Activated CD8-positive, alpha-beta memory T cell treated with anti-CD3 and anti-CD28 coated beads for 4 hours (primary cell): ENCODE measurements around the gene ZBTB7C.

Source experiments
- DNase-seq, 2 donors: peaks; one replicate each; pipeline ENCODE4 v3.0.0-alpha.2; 2020; ENCODE audit warnings: low read depth in 2 of 2

The ZBTB7C gene

GRCh38 chr18:48194591-48195181 lies 214.5 kb downstream of the ZBTB7C start:
- no peak for DNase-seq

GRCh38 chr18:48193521-48194492 lies 215.4 kb downstream of the ZBTB7C start:
- no peak for DNase-seq

DNA sequence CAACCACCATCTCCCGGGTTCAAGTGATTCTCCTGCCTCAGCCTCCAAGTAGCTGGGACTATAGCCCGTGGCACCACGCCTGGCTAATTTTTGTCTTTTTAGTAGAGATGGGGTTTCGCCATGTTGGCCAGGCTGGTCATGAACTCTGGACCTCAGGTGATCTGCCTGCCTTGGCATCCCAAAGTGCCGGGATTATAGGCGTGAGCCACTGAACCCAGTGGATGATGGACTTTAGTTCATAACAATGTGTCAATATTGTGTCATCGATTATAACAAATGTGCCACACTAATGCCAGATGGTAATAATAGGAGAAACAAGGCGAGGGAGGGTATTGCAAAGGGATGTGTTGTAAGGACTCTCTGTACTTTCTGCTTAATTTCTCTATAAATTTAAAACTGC lies 216.6 kb downstream of the ZBTB7C start:
- DNase-seq: no peak

- DNase-seq: no peak
Observed at GRCh38 chr18:48191494-48191893, 217.7 kb downstream of the ZBTB7C start.

GRCh38 chr18:48190994-48191393 lies 218.2 kb downstream of the ZBTB7C start:
- no peak for DNase-seq

DNA sequence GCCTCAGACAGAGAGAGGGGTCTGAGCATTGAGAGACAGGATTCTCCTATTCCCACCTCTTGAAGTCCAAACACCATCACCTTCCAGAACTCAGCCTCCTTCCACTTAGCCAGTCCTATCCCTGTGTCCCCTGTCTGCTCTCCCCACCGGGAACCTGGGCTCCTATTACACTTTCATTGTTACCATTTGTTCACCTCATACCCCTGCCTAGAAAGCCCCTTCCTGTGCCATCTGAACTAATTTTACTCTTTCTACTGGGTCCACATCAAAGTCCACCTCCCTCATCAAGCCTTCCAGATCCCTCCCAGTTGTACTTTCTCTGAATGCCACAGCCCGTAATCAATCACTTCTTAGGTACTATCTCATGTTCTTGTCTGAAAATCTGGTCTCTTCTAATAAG lies 220.6 kb downstream of the ZBTB7C start:
- no peak for DNase-seq

DNA sequence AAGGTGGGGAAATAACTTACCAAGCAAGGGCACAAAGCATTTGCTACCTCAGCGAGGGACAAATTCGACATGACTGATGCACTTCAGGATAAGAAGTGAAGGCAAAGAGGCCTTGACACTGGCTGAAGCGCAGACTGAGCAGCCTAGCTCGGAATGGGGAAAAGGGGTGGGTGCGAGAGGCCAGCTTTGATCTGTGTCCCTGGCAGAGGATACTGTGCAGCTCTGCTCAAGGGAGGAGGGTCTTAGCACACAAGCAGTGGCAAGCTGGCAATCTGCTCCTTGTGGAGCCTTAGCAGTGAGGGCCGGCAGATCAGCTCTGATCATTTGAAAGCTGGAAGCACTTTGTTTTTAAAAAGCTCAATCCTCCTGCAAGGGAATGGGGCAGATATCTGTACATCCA lies 222.3 kb downstream of the ZBTB7C start:
- no peak for DNase-seq

- no peak for DNase-seq
Observed at GRCh38 chr18:48186131-48186766, 222.9 kb downstream of the ZBTB7C start.

DNA sequence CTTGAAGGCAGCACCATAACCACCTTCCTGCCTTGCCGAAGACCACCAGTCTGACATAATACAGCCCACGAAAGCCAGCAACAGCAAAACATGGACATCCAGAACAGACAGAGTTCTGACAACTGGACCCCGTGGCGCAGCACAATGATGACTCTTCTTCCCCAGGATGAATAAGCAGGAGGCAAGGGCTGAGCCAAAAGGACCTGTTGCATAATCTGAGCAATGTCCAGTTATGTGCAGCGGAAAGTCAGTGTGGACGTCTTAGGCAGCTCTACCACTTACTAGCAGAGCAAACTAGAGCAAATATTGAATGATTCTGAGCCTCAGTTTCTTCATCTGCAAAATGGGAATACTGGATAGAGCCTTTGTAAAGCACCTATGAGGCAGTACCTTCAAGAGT lies 225.1 kb downstream of the ZBTB7C start:
- no peak for DNase-seq

DNA sequence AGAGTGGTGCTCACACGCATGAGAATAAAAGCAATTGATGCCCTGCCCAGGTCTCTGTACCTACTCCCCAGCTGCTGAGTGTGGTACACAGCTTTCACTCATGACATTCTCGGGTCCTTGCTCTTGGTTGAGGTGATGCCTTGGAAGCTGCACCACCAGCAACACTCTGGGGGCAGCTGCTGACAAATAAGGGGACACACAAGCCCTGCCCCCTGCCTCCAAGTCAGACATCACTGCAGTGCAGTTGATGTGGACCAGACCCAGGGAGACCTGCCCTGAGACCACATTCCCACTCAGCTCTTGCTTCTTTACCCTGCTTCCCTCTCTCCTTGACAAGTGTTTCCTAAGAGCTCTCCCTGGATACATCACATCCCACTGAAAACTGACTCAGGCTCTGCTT lies 225.6 kb downstream of the ZBTB7C start:
- DNase-seq: no peak

DNA sequence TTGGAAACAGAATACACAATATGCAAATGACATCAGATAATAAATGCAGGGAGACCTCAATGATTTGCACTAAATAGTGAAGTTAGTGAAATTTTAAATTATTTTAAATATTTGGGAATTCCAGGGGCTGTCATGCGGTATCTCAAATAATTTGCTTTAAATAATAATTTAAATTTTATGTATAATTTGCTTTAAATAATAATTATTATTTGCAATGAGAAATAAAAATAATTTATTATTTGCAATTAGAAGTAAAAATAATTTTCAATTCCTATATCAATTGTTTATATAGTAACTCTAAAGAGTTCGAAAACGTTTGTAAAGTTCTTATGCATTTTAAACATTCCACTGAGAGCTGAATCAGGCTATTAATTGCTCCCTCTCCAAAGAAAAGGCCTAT lies 226.4 kb downstream of the ZBTB7C start:
- DNase-seq: no peak

DNA sequence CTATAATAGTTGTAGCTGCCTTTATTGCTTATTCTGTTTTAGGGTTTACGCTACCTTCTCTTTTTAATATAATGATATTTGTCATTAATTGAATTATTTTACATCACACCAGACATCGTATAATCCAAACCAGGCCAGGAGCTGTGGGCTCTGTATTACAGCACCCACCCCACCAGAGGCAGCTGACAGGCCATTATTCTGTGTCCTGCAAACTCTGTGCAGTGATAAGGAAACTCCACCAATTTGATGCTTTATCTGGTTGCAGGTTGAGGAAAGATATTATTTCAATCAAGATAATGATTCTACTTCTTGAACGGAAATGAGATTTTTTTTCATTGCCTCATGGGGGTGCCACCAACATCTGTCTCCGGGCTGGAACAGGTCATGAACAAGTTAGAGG lies 227.3 kb downstream of the ZBTB7C start:
- DNase-seq: no peak

DNA sequence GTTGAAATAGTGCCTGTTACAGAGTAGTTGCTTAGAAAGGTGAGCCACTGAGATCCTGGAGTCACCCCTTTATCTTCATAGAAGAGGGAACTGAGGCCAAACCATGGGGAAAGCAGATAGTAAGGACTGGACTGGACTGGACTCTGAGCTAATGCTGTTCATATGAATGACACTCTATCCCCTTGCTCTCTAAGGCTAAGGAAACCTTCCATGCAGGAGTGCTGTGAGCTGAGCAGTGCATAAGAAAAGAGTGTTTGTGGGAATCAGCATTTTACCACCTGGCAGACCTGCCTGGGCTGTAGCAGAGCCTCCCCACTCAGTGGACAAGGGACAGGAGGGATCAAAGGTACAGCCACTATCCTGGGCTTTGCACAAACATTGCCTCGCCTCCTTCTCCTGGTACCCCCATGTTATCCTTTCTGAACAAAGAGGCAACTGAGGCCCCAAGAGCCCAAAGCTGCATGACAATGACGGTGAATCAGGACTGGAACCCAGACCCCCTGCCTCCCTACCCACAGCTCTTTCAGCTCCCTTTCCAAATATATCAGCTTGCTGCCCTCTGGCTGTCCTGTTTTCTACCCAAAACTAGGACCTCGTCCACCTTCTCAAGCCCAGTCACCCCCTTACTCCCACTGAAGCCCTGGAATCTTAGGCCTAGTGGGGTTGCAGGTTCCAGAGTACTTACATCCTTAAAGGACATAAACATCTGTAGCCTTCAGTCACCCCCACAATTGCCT lies 227.9 kb downstream of the ZBTB7C start:
- DNase-seq: no peak

DNA sequence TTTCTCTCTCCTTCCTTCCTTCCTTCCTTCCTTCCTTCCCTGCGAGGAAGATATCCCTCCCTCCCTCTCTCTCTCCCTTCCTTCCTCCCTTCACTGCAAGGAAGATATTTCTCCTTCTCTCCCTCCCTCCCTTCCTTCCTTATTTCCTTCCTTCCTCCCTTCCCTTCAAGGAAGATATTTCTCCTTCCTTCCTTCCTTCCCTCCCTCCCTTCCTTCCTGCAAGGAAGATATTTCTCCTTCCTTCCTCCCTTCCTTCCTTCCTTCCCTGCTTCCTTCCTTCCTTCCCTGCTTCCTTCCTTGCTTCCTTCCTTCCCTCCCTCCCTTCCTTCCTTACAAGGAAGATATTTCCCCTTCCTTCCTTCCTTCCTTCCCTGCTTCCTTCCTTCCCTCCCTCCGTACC lies 229.5 kb downstream of the ZBTB7C start:
- DNase-seq: no peak

GRCh38 chr18:48179001-48179400 lies 230.2 kb downstream of the ZBTB7C start:
- DNase-seq: no peak

GRCh38 chr18:48176909-48177308 lies 232.3 kb downstream of the ZBTB7C start:
- DNase-seq: no peak

- DNase-seq: no peak
Observed at GRCh38 chr18:48173557-48173956, 235.6 kb downstream of the ZBTB7C start.

DNA sequence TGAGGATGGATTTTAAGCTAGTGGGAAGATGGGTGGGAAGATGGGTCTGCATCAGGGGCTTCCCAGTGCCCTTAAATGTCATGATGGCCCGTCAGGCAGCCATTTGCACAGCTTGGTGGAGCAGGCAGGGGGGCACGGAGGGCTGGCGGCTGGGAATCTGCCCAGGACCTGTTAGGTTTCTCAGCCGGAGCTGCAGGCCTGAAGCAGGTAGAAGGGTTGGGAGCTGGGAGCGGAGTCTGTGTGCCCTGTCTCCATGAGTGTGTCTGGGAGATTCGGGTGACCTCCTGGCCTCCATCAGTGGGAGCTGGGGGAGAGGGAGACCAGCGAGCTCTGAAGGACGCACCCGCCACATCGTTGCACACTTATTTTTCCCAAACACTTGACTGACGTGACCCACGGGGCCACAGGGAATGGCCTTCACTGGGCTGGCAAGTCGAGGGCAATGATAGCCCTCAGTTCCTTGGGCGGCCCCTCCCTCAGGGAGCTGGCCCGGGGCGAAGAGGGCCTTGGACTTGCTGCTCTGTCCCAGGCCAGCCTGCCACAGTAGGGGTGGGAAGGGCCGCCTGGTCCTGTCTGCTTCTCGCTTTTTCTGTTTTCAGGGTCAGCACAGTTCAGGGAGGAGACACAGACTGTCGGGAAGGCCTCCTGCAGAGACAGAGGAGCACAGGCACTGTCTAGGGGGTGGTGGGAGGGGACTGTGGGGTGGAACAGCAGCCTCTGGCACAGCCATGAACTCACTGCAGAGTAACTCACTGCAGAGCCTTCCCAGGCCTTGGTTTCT lies 236.8 kb downstream of the ZBTB7C start:
- DNase-seq: no peak

- DNase-seq: no peak
Observed at GRCh38 chr18:48171490-48172188, 237.5 kb downstream of the ZBTB7C start.

DNA sequence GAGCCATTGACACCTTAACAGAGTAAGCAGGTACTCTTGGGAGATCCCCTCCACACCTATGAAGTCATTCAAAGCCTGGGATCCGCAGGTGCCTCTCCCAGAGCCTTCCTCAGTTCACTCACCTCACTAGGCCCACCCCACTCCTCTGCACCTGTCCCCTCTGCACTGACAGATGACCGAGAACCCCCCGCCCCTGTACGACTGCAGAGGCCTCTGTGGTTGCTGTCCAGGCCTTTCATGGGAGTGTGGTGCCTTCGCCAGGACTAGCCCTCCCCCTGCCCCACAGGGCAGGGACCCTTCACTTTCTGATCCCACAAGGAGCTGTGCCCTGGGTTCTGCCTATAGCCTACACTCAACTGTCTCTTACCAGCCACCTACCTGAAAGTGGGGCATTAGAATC lies 238.5 kb downstream of the ZBTB7C start:
- DNase-seq: no peak

- no peak for DNase-seq
Observed at GRCh38 chr18:48168861-48169260, 240.3 kb downstream of the ZBTB7C start.
